Panc1 (cell line): ENCODE results near the gene ABHD12. TPM values are rescaled to one million over a fixed set of nuclear protein-coding genes. Genes with fewer than 3 reads are reported as not detected.

Experiments used
- ATAC-seq: fragments of 200-7000 bp; cut with Tn5 transposase; 2 replicates; pipeline ENCODE4 v1.9.1; 2020; ENCODE audit warnings: mild to moderate bottlenecking, moderate library complexity
- BruUV-seq: library from RNA; stranded (reverse); fragments of 400-500 nt; replicated peaks from 2 replicates; lab custom pipeline; 2021; lab: Mats Ljungman, UMichigan
- CTCF ChIA-PET: fragments of 300-600 bp; sonication (Branson Sonifier 250); formaldehyde crosslinking; loops from one replicate; lab custom pipeline; 2022; ENCODE audit warnings: antibody characterized with exemption; lab: Charles Lee
- POLR2A ChIA-PET: fragments of 300-600 bp; sonication (Branson Sonifier 250); formaldehyde crosslinking; loops from one replicate; lab custom pipeline; 2022; ENCODE audit warnings: antibody characterized with exemption; lab: Charles Lee
- DNase-seq: peaks from one replicate; pipeline ENCODE4 v3.0.0-alpha.2; 2010; ENCODE audit warnings: low read depth, low spot score
- H3K27ac ChIP-seq: 2 replicates; pipeline ENCODE4 v1.5.1; 2011; ENCODE audit warnings: mild to moderate bottlenecking, low read length, inconsistent platforms
- H3K27me3 ChIP-seq: fragments of 200-500 bp; sonication (Bioruptor generic); 2 replicates; pipeline ENCODE4 v1.6.0; 2014; ENCODE audit warnings: low read length, inconsistent platforms; ENCODE audit not compliant: control insufficient read depth, insufficient read depth
- H3K36me3 ChIP-seq: fragments of 200-500 bp; sonication (Bioruptor generic); 2 replicates; pipeline ENCODE4 v1.5.1; 2014; ENCODE audit warnings: inconsistent platforms, mild to moderate bottlenecking, low read length, moderate library complexity; ENCODE audit not compliant: control insufficient read depth, insufficient read depth
- H3K4me1 ChIP-seq: 2 replicates; pipeline ENCODE4 v1.5.1; 2011; ENCODE audit warnings: inconsistent platforms, mild to moderate bottlenecking, low read length, moderate library complexity; ENCODE audit not compliant: control insufficient read depth, insufficient read depth
- H3K4me3 ChIP-seq, 2 experiments: 2 replicates each; pipeline ENCODE4 v1.5.1; 2011 to 2012; ENCODE audit warnings: low read depth in 2 of 2, low read length in 2 of 2, mild to moderate bottlenecking in 2 of 2, inconsistent platforms in 1 of 2, moderate library complexity in 1 of 2
- H3K9me3 ChIP-seq: fragments of 200-500 bp; sonication (Bioruptor generic); 2 replicates; pipeline ENCODE4 v1.5.1; 2014; ENCODE audit warnings: low read depth, mild to moderate bottlenecking, inconsistent platforms, low read length, moderate library complexity; ENCODE audit not compliant: control insufficient read depth, insufficient read depth
- POLR2AphosphoS5 ChIP-seq: IDR thresholded peaks from 2 replicates; pipeline ENCODE4 v1.6.1; 2012; ENCODE audit warnings: mild to moderate bottlenecking, low read depth, low read length, moderate library complexity
- REST ChIP-seq, 2 experiments: IDR thresholded peaks; 2 replicates each; pipeline ENCODE4 v1.6.1; 2011 to 2012; ENCODE audit warnings: low read depth in 2 of 2, control low read depth in 1 of 2, low read length in 1 of 2, mild to moderate bottlenecking in 1 of 2, moderate library complexity in 1 of 2; ENCODE audit not compliant: insufficient read depth in 1 of 2
- SIN3A ChIP-seq: IDR thresholded peaks from 2 replicates; pipeline ENCODE4 v1.6.1; 2012; ENCODE audit warnings: low read depth, mild to moderate bottlenecking, low read length, moderate library complexity, borderline replicate concordance; ENCODE audit not compliant: insufficient read depth
- TCF7L2 ChIP-seq: IDR thresholded peaks from 2 replicates; pipeline ENCODE4 v1.6.1; 2011; ENCODE audit warnings: mild to moderate bottlenecking, low read depth, low read length, inconsistent platforms
- in situ Hi-C: cut with HindIII; loops from 2 replicates; pipeline ENCODE4 v1.10.0; 2016; ENCODE audit warnings: low sequenced_read_pairs, low pct_unique_long_range_greater_than_20kb
- intact Hi-C: fragments of 100-400 bp; cut with micrococcal nuclease; formaldehyde crosslinking; loops from one replicate; pipeline ENCODE4 v1.10.0; 2022; ENCODE audit not compliant: unreplicated experiment
- total RNA-seq: library from RNA; stranded (reverse); gene quantifications from one replicate; pipeline ENCODE4 v1.2.1, GENCODE V29; 2021; ENCODE audit not compliant: unreplicated experiment
- TF ChIP-seq, protein P1 (sequence below): fragments of 450-650 bp; IDR thresholded peaks from 2 replicates; pipeline ENCODE4 v1.5.1; 2017; ENCODE audit warnings: mild to moderate bottlenecking

Gene ABHD12
- total RNA-seq, 1 experiment from 2014 or later = 90.9 TPM

DNA sequence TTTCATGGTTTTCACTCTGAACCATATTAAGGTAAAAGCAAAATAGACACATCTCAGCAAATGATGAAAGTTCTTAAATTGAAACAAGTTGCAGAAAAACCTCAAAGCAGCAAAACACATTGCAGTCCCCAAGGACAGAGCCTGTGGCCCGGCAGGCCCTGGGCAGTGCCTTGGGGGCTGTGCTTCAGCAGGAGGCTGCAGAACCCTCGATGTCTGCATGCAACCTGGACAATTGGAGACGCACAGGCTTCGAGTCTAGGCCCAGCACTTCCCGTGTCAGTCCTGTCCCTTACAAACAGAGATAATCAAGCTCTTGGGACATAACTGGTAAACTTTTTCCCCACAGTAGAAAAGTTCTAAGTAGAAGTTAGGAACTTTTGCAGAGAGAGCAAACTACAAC, 133.5 kb downstream of the ABHD12 start:
- TF ChIP-seq SIN3A (no peak), TCF7L2 (no peak), REST (IDR thresholded peaks at IDR 0.05; ENCODE audit: insufficient read depth in 1 of 2, low read depth in 2 of 2, low read length in 1 of 2) (no peak), POLR2AphosphoS5 (no peak)
- TF ChIP-seq, protein P1, sequence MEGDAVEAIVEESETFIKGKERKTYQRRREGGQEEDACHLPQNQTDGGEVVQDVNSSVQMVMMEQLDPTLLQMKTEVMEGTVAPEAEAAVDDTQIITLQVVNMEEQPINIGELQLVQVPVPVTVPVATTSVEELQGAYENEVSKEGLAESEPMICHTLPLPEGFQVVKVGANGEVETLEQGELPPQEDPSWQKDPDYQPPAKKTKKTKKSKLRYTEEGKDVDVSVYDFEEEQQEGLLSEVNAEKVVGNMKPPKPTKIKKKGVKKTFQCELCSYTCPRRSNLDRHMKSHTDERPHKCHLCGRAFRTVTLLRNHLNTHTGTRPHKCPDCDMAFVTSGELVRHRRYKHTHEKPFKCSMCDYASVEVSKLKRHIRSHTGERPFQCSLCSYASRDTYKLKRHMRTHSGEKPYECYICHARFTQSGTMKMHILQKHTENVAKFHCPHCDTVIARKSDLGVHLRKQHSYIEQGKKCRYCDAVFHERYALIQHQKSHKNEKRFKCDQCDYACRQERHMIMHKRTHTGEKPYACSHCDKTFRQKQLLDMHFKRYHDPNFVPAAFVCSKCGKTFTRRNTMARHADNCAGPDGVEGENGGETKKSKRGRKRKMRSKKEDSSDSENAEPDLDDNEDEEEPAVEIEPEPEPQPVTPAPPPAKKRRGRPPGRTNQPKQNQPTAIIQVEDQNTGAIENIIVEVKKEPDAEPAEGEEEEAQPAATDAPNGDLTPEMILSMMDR = no peak
- ATAC-seq = no peak
- CTCF ChIA-PET = interaction anchor here (0.6 kb wide), 1 partner anchor 193 kb away, joined by 3 read pairs; no protein-coding TSS in a partner anchor
- Histone ChIP-seq H3K9me3 (no peaks in the 10 kb centered on the region), H3K4me3 (no peak overlapping the region), H3K27ac (peak overlapping the region; percentile 24; the same call in 1 of the 2 replicates), H3K36me3 (peaks cover 15% of the 10 kb centered on the region), H3K27me3 (no peaks in the 10 kb centered on the region), H3K4me1 (peaks cover 51% of the 10 kb centered on the region)
- no TSS peak for BruUV-seq
- no peak for DNase-seq
- in situ Hi-C loops (no loop called here), intact Hi-C loops (no loop called here)
- POLR2A ChIA-PET = no interaction called here

DNA sequence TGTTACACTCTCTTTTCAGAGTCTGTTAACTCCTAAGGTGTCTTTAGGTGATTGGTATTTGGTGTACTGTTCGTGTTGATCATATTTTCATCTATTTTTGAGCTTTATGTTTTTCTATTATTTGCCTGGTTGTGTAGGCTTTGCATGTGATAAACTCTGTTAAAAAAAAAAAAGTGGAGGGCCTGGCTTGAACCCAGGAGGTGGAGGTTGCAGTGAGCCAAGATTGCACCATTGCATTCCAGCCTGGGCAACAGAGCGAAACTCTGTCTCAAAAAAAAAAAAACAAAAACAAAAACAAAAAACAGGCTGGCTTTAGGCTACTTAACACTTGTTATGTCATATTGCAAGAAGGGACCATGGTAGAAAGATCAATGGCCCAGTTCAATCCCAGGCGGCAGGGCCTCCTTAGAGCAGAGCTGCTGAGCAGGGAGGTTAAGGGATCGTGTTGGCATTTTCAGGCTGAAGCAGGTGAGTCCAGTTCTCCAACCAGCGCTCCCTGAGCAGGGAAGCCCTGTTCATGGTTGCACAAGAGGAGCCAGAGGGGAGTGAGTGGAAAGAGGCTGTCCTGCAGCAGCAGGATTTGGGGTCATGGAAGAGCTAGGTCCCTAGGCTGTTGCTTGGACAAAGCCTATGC, 134.3 kb downstream of the ABHD12 start:
- TF ChIP-seq SIN3A (no peak), REST (IDR thresholded peaks at IDR 0.05; ENCODE audit: insufficient read depth in 1 of 2, low read depth in 2 of 2, low read length in 1 of 2) (no peak), POLR2AphosphoS5 (no peak), TCF7L2 (no peak)
- TF ChIP-seq, protein P1 = no peak
- Histone ChIP-seq H3K27me3 (no peaks in the 10 kb centered on the region), H3K9me3 (no peaks in the 10 kb centered on the region), H3K36me3 (peaks cover 15% of the 10 kb centered on the region), H3K4me1 (peaks cover 59% of the 10 kb centered on the region), H3K27ac (peak overlapping the region; percentile 54; the same call in 1 of the 2 replicates), H3K4me3 (no peak overlapping the region)
- no TSS peak for BruUV-seq
- CTCF ChIA-PET = no interaction called here
- in situ Hi-C loops (no loop called here), intact Hi-C loops (no loop called here)
- no peak for DNase-seq
- POLR2A ChIA-PET = no interaction called here
- ATAC-seq = no peak
